Activated naive CD4-positive, alpha-beta T cell treated with anti-CD3 and anti-CD28 coated beads, Interleukin-2, amount 50 U/mL, for 24 hours (primary cell): ENCODE data around the gene LRRC18.

Source experiments
- H3K27ac Mint-ChIP-seq: one replicate; pipeline ENCODE4 v1.8.0; 2021; ENCODE audit warnings: mild to moderate bottlenecking, mixed read lengths
- H3K27me3 Mint-ChIP-seq: one replicate; pipeline ENCODE4 v1.8.0; 2021; ENCODE audit warnings: mixed read lengths
- H3K36me3 Mint-ChIP-seq: one replicate; pipeline ENCODE4 v1.8.0; 2021; ENCODE audit warnings: mixed read lengths
- H3K4me1 Mint-ChIP-seq: one replicate; pipeline ENCODE4 v1.8.0; 2021; ENCODE audit warnings: mixed read lengths
- H3K4me3 Mint-ChIP-seq: one replicate; pipeline ENCODE4 v1.8.0; 2021; ENCODE audit warnings: mild to moderate bottlenecking, mixed read lengths
- H3K9me3 Mint-ChIP-seq: one replicate; pipeline ENCODE4 v1.8.0; 2021; ENCODE audit warnings: mixed read lengths

Gene LRRC18

GRCh38 chr10:48935577-48935976, 4.1 kb downstream of the LRRC18 start:
- no peak overlapping the region for H3K27ac Mint-ChIP-seq
- H3K36me3 Mint-ChIP-seq, result no peaks in the 10 kb centered on the region
- H3K9me3 Mint-ChIP-seq, result no peaks in the 10 kb centered on the region
- H3K4me3 Mint-ChIP-seq, result no peak overlapping the region
- H3K27me3 Mint-ChIP-seq, result no peaks in the 10 kb centered on the region
- H3K4me1 Mint-ChIP-seq, result no peaks in the 10 kb centered on the region

GRCh38 chr10:48934672-48935501, 4.8 kb downstream of the LRRC18 start:
- Mint-ChIP-seq H3K27me3 (no peaks in the 10 kb centered on the region), H3K27ac (no peak overlapping the region), H3K4me1 (no peaks in the 10 kb centered on the region), H3K36me3 (no peaks in the 10 kb centered on the region), H3K9me3 (no peaks in the 10 kb centered on the region), H3K4me3 (no peak overlapping the region)

- no peak overlapping the region for H3K27ac Mint-ChIP-seq
- H3K9me3 Mint-ChIP-seq, result no peaks in the 10 kb centered on the region
- peaks cover 1% of the 10 kb centered on the region for H3K27me3 Mint-ChIP-seq
- no peaks in the 10 kb centered on the region for H3K4me1 Mint-ChIP-seq
- no peak overlapping the region for H3K4me3 Mint-ChIP-seq
- no peaks in the 10 kb centered on the region for H3K36me3 Mint-ChIP-seq
Measured at GRCh38 chr10:48932831-48933664, 6.6 kb downstream of the LRRC18 start.

- H3K4me3 Mint-ChIP-seq, result no peak overlapping the region
- H3K36me3 Mint-ChIP-seq, result no peaks in the 10 kb centered on the region
- H3K27me3 Mint-ChIP-seq, result peaks cover 1% of the 10 kb centered on the region
- H3K9me3 Mint-ChIP-seq, result no peaks in the 10 kb centered on the region
- H3K4me1 Mint-ChIP-seq, result no peaks in the 10 kb centered on the region
- H3K27ac Mint-ChIP-seq, result no peak overlapping the region
Measured at GRCh38 chr10:48931188-48931587, 8.5 kb downstream of the LRRC18 start.

GRCh38 chr10:48929413-48929990, 10.1 kb downstream of the LRRC18 start:
- H3K27ac Mint-ChIP-seq, result no peak overlapping the region
- H3K4me3 Mint-ChIP-seq, result no peak overlapping the region
- H3K4me1 Mint-ChIP-seq, result no peaks in the 10 kb centered on the region
- H3K27me3 Mint-ChIP-seq, result peaks cover 1% of the 10 kb centered on the region
- no peaks in the 10 kb centered on the region for H3K36me3 Mint-ChIP-seq
- H3K9me3 Mint-ChIP-seq, result no peaks in the 10 kb centered on the region

GRCh38 chr10:48926764-48927540, 12.7 kb downstream of the LRRC18 start:
- no peak overlapping the region for H3K27ac Mint-ChIP-seq
- H3K27me3 Mint-ChIP-seq, result peaks cover 1% of the 10 kb centered on the region
- no peaks in the 10 kb centered on the region for H3K36me3 Mint-ChIP-seq
- H3K4me1 Mint-ChIP-seq, result no peaks in the 10 kb centered on the region
- no peaks in the 10 kb centered on the region for H3K9me3 Mint-ChIP-seq
- no peak overlapping the region for H3K4me3 Mint-ChIP-seq

- no peaks in the 10 kb centered on the region for H3K9me3 Mint-ChIP-seq
Measured at GRCh38 chr10:48926255-48926654, 13.4 kb downstream of the LRRC18 start.

GRCh38 chr10:48924988-48925387, 14.7 kb downstream of the LRRC18 start:
- no peaks in the 10 kb centered on the region for H3K36me3 Mint-ChIP-seq
- peaks cover 1% of the 10 kb centered on the region for H3K27me3 Mint-ChIP-seq
- no peaks in the 10 kb centered on the region for H3K9me3 Mint-ChIP-seq
- H3K4me3 Mint-ChIP-seq, result no peak overlapping the region
- no peak overlapping the region for H3K27ac Mint-ChIP-seq
- no peaks in the 10 kb centered on the region for H3K4me1 Mint-ChIP-seq

More at GRCh38 chr10:48926255-48926654, 13.4 kb downstream of the LRRC18 start:
- Mint-ChIP-seq H3K27me3 (peaks cover 1% of the 10 kb centered on the region), H3K4me3 (no peak overlapping the region), H3K4me1 (no peaks in the 10 kb centered on the region), H3K27ac (no peak overlapping the region), H3K36me3 (no peaks in the 10 kb centered on the region)

- H3K4me1 Mint-ChIP-seq, result no peaks in the 10 kb centered on the region
- no peak overlapping the region for H3K4me3 Mint-ChIP-seq
- H3K27ac Mint-ChIP-seq, result no peak overlapping the region
- peaks cover under 1% of the 10 kb centered on the region for H3K27me3 Mint-ChIP-seq
- H3K9me3 Mint-ChIP-seq, result no peaks in the 10 kb centered on the region
- no peaks in the 10 kb centered on the region for H3K36me3 Mint-ChIP-seq
Measured at GRCh38 chr10:48923748-48924147, 15.9 kb downstream of the LRRC18 start.

- Mint-ChIP-seq H3K36me3 (no peaks in the 10 kb centered on the region), H3K9me3 (no peaks in the 10 kb centered on the region), H3K27ac (no peak overlapping the region), H3K4me3 (no peak overlapping the region), H3K27me3 (no peaks in the 10 kb centered on the region), H3K4me1 (no peaks in the 10 kb centered on the region)
Measured at GRCh38 chr10:48913674-48914073, 26.0 kb downstream of the LRRC18 start.

GRCh38 chr10:48910548-48910947, 29.1 kb downstream of the LRRC18 start:
- Mint-ChIP-seq H3K27me3 (peaks cover 1% of the 10 kb centered on the region), H3K4me3 (no peak overlapping the region), H3K4me1 (no peaks in the 10 kb centered on the region), H3K9me3 (no peaks in the 10 kb centered on the region), H3K27ac (no peak overlapping the region), H3K36me3 (no peaks in the 10 kb centered on the region)

GRCh38 chr10:48907730-48908129, 31.9 kb downstream of the LRRC18 start:
- Mint-ChIP-seq H3K9me3 (no peaks in the 10 kb centered on the region), H3K27me3 (peaks cover 1% of the 10 kb centered on the region), H3K4me1 (no peaks in the 10 kb centered on the region), H3K27ac (no peak overlapping the region), H3K4me3 (no peak overlapping the region), H3K36me3 (no peaks in the 10 kb centered on the region)

GRCh38 chr10:48906841-48907240, 32.8 kb downstream of the LRRC18 start:
- H3K36me3 Mint-ChIP-seq, result no peaks in the 10 kb centered on the region
- no peak overlapping the region for H3K27ac Mint-ChIP-seq
- no peaks in the 10 kb centered on the region for H3K9me3 Mint-ChIP-seq
- no peaks in the 10 kb centered on the region for H3K4me1 Mint-ChIP-seq
- peaks cover 1% of the 10 kb centered on the region for H3K27me3 Mint-ChIP-seq
- H3K4me3 Mint-ChIP-seq, result no peak overlapping the region

- no peaks in the 10 kb centered on the region for H3K9me3 Mint-ChIP-seq
- H3K27me3 Mint-ChIP-seq, result peaks cover 1% of the 10 kb centered on the region
- no peak overlapping the region for H3K27ac Mint-ChIP-seq
- no peaks in the 10 kb centered on the region for H3K4me1 Mint-ChIP-seq
- no peak overlapping the region for H3K4me3 Mint-ChIP-seq
- no peaks in the 10 kb centered on the region for H3K36me3 Mint-ChIP-seq
Measured at GRCh38 chr10:48905311-48905710, 34.3 kb downstream of the LRRC18 start.

- Mint-ChIP-seq H3K9me3 (no peaks in the 10 kb centered on the region), H3K27ac (no peak overlapping the region), H3K4me1 (no peaks in the 10 kb centered on the region)
Measured at GRCh38 chr10:48904861-48905260, 34.8 kb downstream of the LRRC18 start.

More at GRCh38 chr10:48904861-48905260, 34.8 kb downstream of the LRRC18 start:
- Mint-ChIP-seq H3K27me3 (peaks cover 1% of the 10 kb centered on the region), H3K36me3 (no peaks in the 10 kb centered on the region), H3K4me3 (no peak overlapping the region)
